Measurements from ENCODE around the gene CHD1L.
"Not testable (repeated sequence)": the region's sequence is repeated elsewhere in the genome, so short reads cannot be mapped to it uniquely, and the experiment has no call there.

- TF ChIP-seq EZH2phosphoT487 (IDR thresholded peaks at IDR 0.05; ENCODE audit: borderline replicate concordance, low read length); EZH2 (IDR thresholded peaks at IDR 0.05; ENCODE audit: low read length, unreplicated experiment): not testable (repeated sequence)
- TF ChIP-seq, protein P1, sequence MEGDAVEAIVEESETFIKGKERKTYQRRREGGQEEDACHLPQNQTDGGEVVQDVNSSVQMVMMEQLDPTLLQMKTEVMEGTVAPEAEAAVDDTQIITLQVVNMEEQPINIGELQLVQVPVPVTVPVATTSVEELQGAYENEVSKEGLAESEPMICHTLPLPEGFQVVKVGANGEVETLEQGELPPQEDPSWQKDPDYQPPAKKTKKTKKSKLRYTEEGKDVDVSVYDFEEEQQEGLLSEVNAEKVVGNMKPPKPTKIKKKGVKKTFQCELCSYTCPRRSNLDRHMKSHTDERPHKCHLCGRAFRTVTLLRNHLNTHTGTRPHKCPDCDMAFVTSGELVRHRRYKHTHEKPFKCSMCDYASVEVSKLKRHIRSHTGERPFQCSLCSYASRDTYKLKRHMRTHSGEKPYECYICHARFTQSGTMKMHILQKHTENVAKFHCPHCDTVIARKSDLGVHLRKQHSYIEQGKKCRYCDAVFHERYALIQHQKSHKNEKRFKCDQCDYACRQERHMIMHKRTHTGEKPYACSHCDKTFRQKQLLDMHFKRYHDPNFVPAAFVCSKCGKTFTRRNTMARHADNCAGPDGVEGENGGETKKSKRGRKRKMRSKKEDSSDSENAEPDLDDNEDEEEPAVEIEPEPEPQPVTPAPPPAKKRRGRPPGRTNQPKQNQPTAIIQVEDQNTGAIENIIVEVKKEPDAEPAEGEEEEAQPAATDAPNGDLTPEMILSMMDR (conservative IDR thresholded peaks at IDR 0.05; ENCODE audit: low read depth, low read length), result not testable (repeated sequence)
These were observed 63.3 kb downstream of the CHD1L start for GRCh38 chr1:147305803-147306202.

Data from PC-3 (cell line).